CD14-positive monocyte (primary cell): ENCODE measurements around the gene SAFB2. TPM values are rescaled to one million over a fixed set of nuclear protein-coding genes. Genes with fewer than 3 reads are reported as not detected.

ENCODE experiments used
- DNase-seq, 3 donors: peaks; one replicate each; pipeline ENCODE4 v3.0.0-alpha.2; 2011 to 2022
- H2AFZ ChIP-seq: 2 replicates; pipeline ENCODE4 v1.6.0; 2012; ENCODE audit warnings: mild to moderate bottlenecking, low read depth, low read length, inconsistent platforms; ENCODE audit not compliant: insufficient read depth, poor library complexity, severe bottlenecking
- H3K27ac ChIP-seq, 2 donors: 1 replicate in 1 of 2; 2 replicates in 1 of 2; pipeline ENCODE4 v1.5.1; 2012 to 2013; ENCODE audit warnings: low read length in 2 of 2, control low read depth in 1 of 2, inconsistent platforms in 1 of 2, low read depth in 1 of 2, mild to moderate bottlenecking in 1 of 2
- H3K27me3 ChIP-seq, 2 donors: one replicate each; pipeline versions ENCODE4 v1.6.0 to v1.6.1; 2011 to 2013; ENCODE audit warnings: low read length in 2 of 2; ENCODE audit not compliant: control insufficient read depth in 2 of 2, insufficient read depth in 2 of 2
- H3K36me3 ChIP-seq, 2 donors: replicated peaks in 1 of 2; 1 replicate in 1 of 2; 2 replicates in 1 of 2; pipeline versions ENCODE4 v1.5.1 to v1.6.1; 2012 to 2013; ENCODE audit warnings: low read length in 2 of 2, control low read depth in 1 of 2, inconsistent platforms in 1 of 2, mild to moderate bottlenecking in 1 of 2; ENCODE audit not compliant: insufficient read depth in 2 of 2, control insufficient read depth in 1 of 2
- H3K4me1 ChIP-seq, 2 donors: 1 replicate in 1 of 2; 2 replicates in 1 of 2; pipeline versions ENCODE4 v1.5.1 to v1.6.1; 2012 to 2013; ENCODE audit warnings: low read length in 2 of 2, control low read depth in 1 of 2, inconsistent platforms in 1 of 2, mild to moderate bottlenecking in 1 of 2, moderate library complexity in 1 of 2; ENCODE audit not compliant: insufficient read depth in 2 of 2, control insufficient read depth in 1 of 2
- H3K4me2 ChIP-seq: replicated peaks from 2 replicates; pipeline ENCODE3; 2012; ENCODE audit warnings: low read length, moderate library complexity, mild to moderate bottlenecking; ENCODE audit not compliant: poor library complexity, severe bottlenecking; ENCODE audit errors: extremely low read depth
- H3K4me3 ChIP-seq, 3 experiments: fragments of 200-600 bp in 1 of 3; sonication (generic) in 1 of 3; replicated peaks in 1 of 3; 1 replicate in 2 of 3; 2 replicates in 1 of 3; pipeline ENCODE4 v1.5.1; 2011 to 2013; ENCODE audit warnings: low read length in 3 of 3, mild to moderate bottlenecking in 3 of 3, control low read depth in 2 of 3, low read depth in 2 of 3, inconsistent platforms in 1 of 3, moderate library complexity in 1 of 3
- H3K79me2 ChIP-seq: 2 replicates; pipeline ENCODE4 v1.6.0; 2012; ENCODE audit warnings: mild to moderate bottlenecking, control low read depth, inconsistent platforms, low read length, moderate library complexity; ENCODE audit not compliant: insufficient read depth
- H3K9ac ChIP-seq: 2 replicates; pipeline ENCODE4 v1.6.0; 2017; ENCODE audit warnings: low read length, mild to moderate bottlenecking; ENCODE audit not compliant: insufficient read depth, poor library complexity, severe bottlenecking
- H3K9me3 ChIP-seq, 2 donors: replicated peaks in 1 of 2; 1 replicate in 1 of 2; 2 replicates in 1 of 2; pipeline versions ENCODE4 v1.5.1 to v1.6.1; 2012 to 2013; ENCODE audit warnings: low read length in 2 of 2, control low read depth in 1 of 2; ENCODE audit not compliant: control insufficient read depth in 1 of 2, insufficient read depth in 1 of 2
- H4K20me1 ChIP-seq: 2 replicates; pipeline ENCODE4 v1.6.0; 2012; ENCODE audit warnings: mild to moderate bottlenecking, low read length, control low read depth, moderate library complexity; ENCODE audit not compliant: insufficient read depth
- H3K27ac Mint-ChIP-seq, 7 donors: one replicate each; pipeline ENCODE4 v1.8.0; 2020; ENCODE audit warnings: mild to moderate bottlenecking in 7 of 7, mixed read lengths in 7 of 7, moderate library complexity in 6 of 7, inconsistent platforms in 2 of 7
- H3K27me3 Mint-ChIP-seq, 3 donors: one replicate each; pipeline ENCODE4 v1.8.0; 2021 to 2022; ENCODE audit warnings: low read depth in 3 of 3, mild to moderate bottlenecking in 3 of 3, mixed read lengths in 3 of 3, moderate library complexity in 3 of 3, inconsistent platforms in 1 of 3
- H3K36me3 Mint-ChIP-seq, 2 donors: one replicate each; pipeline ENCODE4 v1.8.0; 2020; ENCODE audit warnings: mixed read lengths in 2 of 2, inconsistent platforms in 1 of 2, mild to moderate bottlenecking in 1 of 2
- H3K4me1 Mint-ChIP-seq: one replicate; pipeline ENCODE4 v1.8.0; 2020; ENCODE audit warnings: mild to moderate bottlenecking, mixed read lengths
- H3K4me3 Mint-ChIP-seq, 2 donors: one replicate each; pipeline ENCODE4 v1.8.0; 2020; ENCODE audit warnings: mild to moderate bottlenecking in 2 of 2, mixed read lengths in 2 of 2, moderate library complexity in 1 of 2
- H3K9me3 Mint-ChIP-seq, 7 donors: one replicate each; pipeline ENCODE4 v1.8.0; 2020 to 2022; ENCODE audit warnings: mixed read lengths in 7 of 7, mild to moderate bottlenecking in 6 of 7, moderate library complexity in 6 of 7, inconsistent platforms in 2 of 7
- WGBS: methylation state at CpG from one replicate; pipeline ENCODE4 v1.1.5; 2013; ENCODE audit warnings: missing lambda C conversion rate; ENCODE audit not compliant: insufficient coverage; 5-methylcytosine and 5-hydroxymethylcytosine counted together
- intact Hi-C, 2 donors: fragments of 100-400 bp; cut with micrococcal nuclease; formaldehyde crosslinking; loops; one replicate each; pipeline versions ENCODE4 v1.15.0 to v1.15.1; 2023
- polyA plus RNA-seq, 3 donors: library from polyadenylated mRNA; depleted of rRNA in 1 of 3; unstranded in 2 of 3; stranded (reverse) in 1 of 3; fragments of 300-500 nt in 2 of 3; fragments of >200 nt in 1 of 3; fragmentation: Illumina TruSeq in 2 of 3; gene quantifications; 1 replicate in 2 of 3; 2 replicates in 1 of 3; pipeline ENCODE4 v1.2.3, GENCODE V29; 2012 to 2021
- TF ChIP-seq, protein P1 (sequence below): fragments of 200-600 bp; IDR thresholded peaks from one replicate; pipeline ENCODE4 v1.8.0; 2022; ENCODE audit warnings: antibody characterized with exemption, mild to moderate bottlenecking

SAFB2 gene
- polyA plus RNA-seq, 3 donors: 7.5 to 53.4 (median 14.7) TPM

DNA sequence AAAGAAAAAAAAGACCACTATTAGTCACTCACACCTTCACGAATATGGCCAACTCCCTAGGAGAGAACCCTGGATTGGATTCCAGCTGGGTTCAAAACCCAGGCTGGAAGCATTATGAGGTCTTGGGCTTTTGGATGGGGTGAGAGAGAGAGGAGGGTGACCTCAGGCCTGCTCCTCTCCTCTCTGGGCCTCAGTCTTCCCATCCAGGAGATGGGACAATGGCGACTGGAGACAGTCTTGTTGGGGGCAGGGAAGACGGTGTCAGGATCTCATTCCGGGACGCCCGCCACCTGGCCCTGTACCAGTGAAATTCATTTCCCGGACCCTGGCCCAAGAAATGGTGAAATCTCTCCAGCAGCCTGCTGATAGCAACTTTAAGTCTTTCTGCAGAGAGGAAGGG, 81.1 kb downstream of the SAFB2 start:
- Histone ChIP-seq H2AFZ (no peak overlapping the region), H3K4me2 (no peak overlapping the region), H3K79me2 (no peaks in the 10 kb centered on the region), H3K4me1 (no peaks in the 10 kb centered on the region), H3K9ac (no peak overlapping the region), H3K4me3 (no peak overlapping the region), H3K27ac (no peak overlapping the region), H4K20me1 (no peaks in the 10 kb centered on the region), H3K36me3 (no peaks in the 10 kb centered on the region), H3K9me3 (peaks cover 0 to under 1% of the 10 kb centered on the region in 2 donors), H3K27me3 (peaks cover 2 to 6% of the 10 kb centered on the region in 2 donors)
- H3K9me3 Mint-ChIP-seq: peaks cover 0 to 6% (median 0%) of the 10 kb centered on the region in 7 donors
- H3K27ac Mint-ChIP-seq: no peak overlapping the region
- no peak overlapping the region for H3K4me3 Mint-ChIP-seq
- DNase-seq: no peak
- peaks cover 17 to 30% (median 25%) of the 10 kb centered on the region in 3 donors for H3K27me3 Mint-ChIP-seq
- TF ChIP-seq, protein P1, sequence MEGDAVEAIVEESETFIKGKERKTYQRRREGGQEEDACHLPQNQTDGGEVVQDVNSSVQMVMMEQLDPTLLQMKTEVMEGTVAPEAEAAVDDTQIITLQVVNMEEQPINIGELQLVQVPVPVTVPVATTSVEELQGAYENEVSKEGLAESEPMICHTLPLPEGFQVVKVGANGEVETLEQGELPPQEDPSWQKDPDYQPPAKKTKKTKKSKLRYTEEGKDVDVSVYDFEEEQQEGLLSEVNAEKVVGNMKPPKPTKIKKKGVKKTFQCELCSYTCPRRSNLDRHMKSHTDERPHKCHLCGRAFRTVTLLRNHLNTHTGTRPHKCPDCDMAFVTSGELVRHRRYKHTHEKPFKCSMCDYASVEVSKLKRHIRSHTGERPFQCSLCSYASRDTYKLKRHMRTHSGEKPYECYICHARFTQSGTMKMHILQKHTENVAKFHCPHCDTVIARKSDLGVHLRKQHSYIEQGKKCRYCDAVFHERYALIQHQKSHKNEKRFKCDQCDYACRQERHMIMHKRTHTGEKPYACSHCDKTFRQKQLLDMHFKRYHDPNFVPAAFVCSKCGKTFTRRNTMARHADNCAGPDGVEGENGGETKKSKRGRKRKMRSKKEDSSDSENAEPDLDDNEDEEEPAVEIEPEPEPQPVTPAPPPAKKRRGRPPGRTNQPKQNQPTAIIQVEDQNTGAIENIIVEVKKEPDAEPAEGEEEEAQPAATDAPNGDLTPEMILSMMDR: no peak
- intact Hi-C loops: no loop called here
- no peaks in the 10 kb centered on the region for H3K4me1 Mint-ChIP-seq
- 97% methylated on average over 5 of the region's 7 CpGs for WGBS
- H3K36me3 Mint-ChIP-seq: no peaks in the 10 kb centered on the region

- peaks cover 7 to 15% (median 11%) of the 10 kb centered on the region in 7 donors for H3K9me3 Mint-ChIP-seq
These were observed 82.4 kb downstream of the SAFB2 start for GRCh38 chr19:5540208-5540607.

More at GRCh38 chr19:5540208-5540607, 82.4 kb downstream of the SAFB2 start:
- H3K36me3 Mint-ChIP-seq: no peaks in the 10 kb centered on the region
- no peaks in the 10 kb centered on the region for H4K20me1 ChIP-seq
- TF ChIP-seq, protein P1: no peak
- 93% methylated on average over 8 of the region's 10 CpGs for WGBS
- DNase-seq: no peak
- H3K27me3 Mint-ChIP-seq: peaks cover 22 to 34% (median 32%) of the 10 kb centered on the region in 3 donors
- H3K27ac Mint-ChIP-seq: no peak overlapping the region
- no peak overlapping the region for H2AFZ ChIP-seq
- H3K9me3 ChIP-seq: peaks cover 4 to 13% of the 10 kb centered on the region in 2 donors
- no peaks in the 10 kb centered on the region for H3K4me1 ChIP-seq
- intact Hi-C loops: no loop called here
- no peaks in the 10 kb centered on the region for H3K36me3 ChIP-seq
- no peaks in the 10 kb centered on the region for H3K4me1 Mint-ChIP-seq
- H3K27me3 ChIP-seq: peaks cover 4 to 13% of the 10 kb centered on the region in 2 donors
- H3K4me3 Mint-ChIP-seq: no peak overlapping the region
- H3K4me3 ChIP-seq: no peak overlapping the region
- H3K27ac ChIP-seq: no peak overlapping the region
- no peak overlapping the region for H3K4me2 ChIP-seq
- H3K9ac ChIP-seq: no peak overlapping the region
- no peaks in the 10 kb centered on the region for H3K79me2 ChIP-seq
